OCI-LY1 (cell line): Measurements from ENCODE around the gene NAA11.

Experiments used
- H2AFZ ChIP-seq: fragments of 200-600 bp; sonication (generic), shearing (Covaris generic); 2 replicates; pipeline ENCODE4 v1.6.0; 2014; ENCODE audit warnings: antibody characterized with exemption, mild to moderate bottlenecking, low read length
- H3F3A ChIP-seq: fragments of 200-600 bp; sonication (generic), shearing (Covaris generic); 2 replicates; pipeline ENCODE4 v1.6.0; 2014; ENCODE audit warnings: mild to moderate bottlenecking, antibody characterized with exemption, low read length, moderate library complexity; ENCODE audit not compliant: insufficient read depth
- H3K27ac ChIP-seq: fragments of 200-600 bp; sonication (generic); 2 replicates; pipeline ENCODE4 v1.5.1; 2014; ENCODE audit warnings: low read length, mixed run types, mild to moderate bottlenecking, low read depth; ENCODE audit not compliant: poor library complexity, severe bottlenecking
- H3K27me3 ChIP-seq: fragments of 200-600 bp; sonication (generic); 2 replicates; pipeline ENCODE4 v1.6.0; 2014; ENCODE audit warnings: antibody characterized with exemption, mild to moderate bottlenecking, low read length, moderate library complexity; ENCODE audit not compliant: insufficient read depth
- H3K36me3 ChIP-seq: fragments of 200-600 bp; sonication (generic); 2 replicates; pipeline ENCODE4 v1.6.1; 2014; ENCODE audit warnings: mild to moderate bottlenecking, antibody characterized with exemption, low read length, moderate library complexity, mixed read lengths; ENCODE audit not compliant: insufficient read depth
- H3K4me1 ChIP-seq: fragments of 200-600 bp; sonication (generic); 2 replicates; pipeline ENCODE4 v1.5.1; 2014; ENCODE audit warnings: mild to moderate bottlenecking, low read length, moderate library complexity; ENCODE audit not compliant: insufficient read depth, severe bottlenecking
- H3K4me2 ChIP-seq: fragments of 200-600 bp; sonication (generic), shearing (Covaris generic); 2 replicates; pipeline ENCODE4 v1.6.1; 2014; ENCODE audit warnings: low read length
- H3K4me3 ChIP-seq: fragments of 200-600 bp; sonication (generic); 2 replicates; pipeline ENCODE4 v1.5.1; 2014; ENCODE audit warnings: low read length, low read depth, mild to moderate bottlenecking, mixed read lengths; ENCODE audit not compliant: poor library complexity, severe bottlenecking
- H3K79me2 ChIP-seq: fragments of 200-600 bp; shearing (Covaris generic); 2 replicates; pipeline ENCODE4 v1.6.1; 2016; ENCODE audit warnings: mixed run types, low read length, mixed read lengths; ENCODE audit not compliant: insufficient read depth
- H3K9ac ChIP-seq: fragments of 200-600 bp; sonication (generic), shearing (Covaris generic); 2 replicates; pipeline ENCODE4 v1.6.1; 2014; ENCODE audit warnings: mild to moderate bottlenecking, low read length, mixed read lengths
- H3K9me2 ChIP-seq: fragments of 200-600 bp; sonication (generic), shearing (Covaris generic); 2 replicates; pipeline ENCODE4 v1.6.1; 2014; ENCODE audit warnings: low read depth, mild to moderate bottlenecking, low read length, mixed read lengths
- H3K9me3 ChIP-seq: fragments of 200-600 bp; shearing (Covaris generic); 2 replicates; pipeline ENCODE4 v1.6.1; 2014; ENCODE audit warnings: low read length, mixed read lengths
- H4K20me1 ChIP-seq: fragments of 200-600 bp; sonication (generic), shearing (Covaris generic); 2 replicates; pipeline ENCODE4 v1.6.0; 2016; ENCODE audit warnings: mild to moderate bottlenecking, low read length; ENCODE audit not compliant: insufficient read depth
- EZH2 ChIP-seq: fragments of 200-600 bp; sonication (generic), shearing (Covaris generic); IDR thresholded peaks from 2 replicates; pipeline ENCODE4 v1.8.0; 2017; ENCODE audit warnings: borderline replicate concordance, mixed run types, mild to moderate bottlenecking, antibody characterized with exemption, low read length, moderate library complexity, mixed read lengths
- TF ChIP-seq, protein P1 (sequence below): fragments of 200-600 bp; sonication (generic), shearing (Covaris generic); IDR thresholded peaks from 2 replicates; pipeline ENCODE4 v1.5.1; 2017; ENCODE audit warnings: mild to moderate bottlenecking, antibody characterized with exemption, low read length, moderate library complexity, mixed read lengths

NAA11 gene

DNA sequence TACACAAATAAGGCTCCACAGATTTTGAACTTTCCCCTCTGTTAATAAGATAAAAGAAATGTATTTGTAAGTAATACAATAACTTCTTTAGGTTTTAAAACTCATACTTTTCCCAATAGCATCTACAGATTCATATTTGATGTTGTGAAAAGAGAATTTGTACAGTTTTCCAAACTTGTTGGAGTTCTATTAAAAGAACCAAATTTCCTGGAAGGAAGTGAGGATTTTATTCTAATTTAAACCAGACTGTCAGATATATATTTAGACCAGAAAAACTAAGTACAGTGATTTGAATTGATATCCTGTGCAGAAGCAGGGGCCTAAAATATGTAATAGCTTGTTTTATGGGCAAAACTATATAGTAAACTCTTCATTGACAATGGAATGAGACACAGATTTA, 53.7 kb downstream of the NAA11 start:
- Histone ChIP-seq H3K9ac (no peak overlapping the region), H3F3A (no peaks in the 10 kb centered on the region), H2AFZ (no peak overlapping the region), H3K27ac (no peak overlapping the region), H3K4me3 (no peak overlapping the region), H4K20me1 (no peaks in the 10 kb centered on the region), H3K4me1 (no peaks in the 10 kb centered on the region), H3K9me2 (no peaks in the 10 kb centered on the region), H3K79me2 (no peaks in the 10 kb centered on the region), H3K4me2 (no peak overlapping the region), H3K9me3 (no peaks in the 10 kb centered on the region), H3K36me3 (no peaks in the 10 kb centered on the region), H3K27me3 (no peaks in the 10 kb centered on the region)
- TF ChIP-seq, protein P1, sequence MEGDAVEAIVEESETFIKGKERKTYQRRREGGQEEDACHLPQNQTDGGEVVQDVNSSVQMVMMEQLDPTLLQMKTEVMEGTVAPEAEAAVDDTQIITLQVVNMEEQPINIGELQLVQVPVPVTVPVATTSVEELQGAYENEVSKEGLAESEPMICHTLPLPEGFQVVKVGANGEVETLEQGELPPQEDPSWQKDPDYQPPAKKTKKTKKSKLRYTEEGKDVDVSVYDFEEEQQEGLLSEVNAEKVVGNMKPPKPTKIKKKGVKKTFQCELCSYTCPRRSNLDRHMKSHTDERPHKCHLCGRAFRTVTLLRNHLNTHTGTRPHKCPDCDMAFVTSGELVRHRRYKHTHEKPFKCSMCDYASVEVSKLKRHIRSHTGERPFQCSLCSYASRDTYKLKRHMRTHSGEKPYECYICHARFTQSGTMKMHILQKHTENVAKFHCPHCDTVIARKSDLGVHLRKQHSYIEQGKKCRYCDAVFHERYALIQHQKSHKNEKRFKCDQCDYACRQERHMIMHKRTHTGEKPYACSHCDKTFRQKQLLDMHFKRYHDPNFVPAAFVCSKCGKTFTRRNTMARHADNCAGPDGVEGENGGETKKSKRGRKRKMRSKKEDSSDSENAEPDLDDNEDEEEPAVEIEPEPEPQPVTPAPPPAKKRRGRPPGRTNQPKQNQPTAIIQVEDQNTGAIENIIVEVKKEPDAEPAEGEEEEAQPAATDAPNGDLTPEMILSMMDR, result no peak
- no peak for TF ChIP-seq EZH2

DNA sequence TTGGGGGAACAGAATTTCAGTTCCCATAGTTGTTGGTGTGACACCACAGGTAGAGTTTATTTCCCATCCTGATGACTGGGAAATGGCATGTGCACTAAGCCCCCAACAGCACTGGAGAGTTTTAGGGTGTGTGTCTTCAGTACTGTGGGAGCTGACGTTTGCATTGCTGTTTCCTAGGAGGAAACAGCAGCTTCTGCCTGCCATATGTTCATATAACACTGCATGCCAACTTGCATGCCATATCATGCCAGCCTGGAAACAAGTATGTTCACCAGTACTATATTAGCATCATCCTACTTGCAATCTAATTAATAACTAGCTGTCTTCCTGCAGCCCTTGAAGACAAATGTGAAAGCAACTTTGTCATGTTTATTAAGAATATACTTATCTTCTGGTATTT, 58.2 kb downstream of the NAA11 start:
- no peaks in the 10 kb centered on the region for H3K9me2 ChIP-seq
- H3K4me1 ChIP-seq, result no peaks in the 10 kb centered on the region
- TF ChIP-seq, protein P1, result no peak
- no peak for TF ChIP-seq EZH2
- no peaks in the 10 kb centered on the region for H3K27me3 ChIP-seq
- H3F3A ChIP-seq, result no peaks in the 10 kb centered on the region
- no peaks in the 10 kb centered on the region for H4K20me1 ChIP-seq
- no peak overlapping the region for H3K4me3 ChIP-seq
- no peak overlapping the region for H3K9ac ChIP-seq
- H2AFZ ChIP-seq, result no peak overlapping the region
- H3K9me3 ChIP-seq, result no peaks in the 10 kb centered on the region
- H3K36me3 ChIP-seq, result no peaks in the 10 kb centered on the region
- H3K27ac ChIP-seq, result no peak overlapping the region
- H3K79me2 ChIP-seq, result no peaks in the 10 kb centered on the region
- H3K4me2 ChIP-seq, result no peak overlapping the region
